Measurements from ENCODE around the gene TRIM2. TPM values are rescaled to one million over a fixed set of nuclear protein-coding genes. Genes with fewer than 3 reads are reported as not detected.

Gene TRIM2

Small RNA genes within 50 kb of the gene (small RNA-seq; reads per million reads assigned to genes)
- gene RF00019 (ENCODE audit: insufficient read depth): not detected
- gene RN7SL419P (ENCODE audit: insufficient read depth): not detected
- gene RNU6-1196P (ENCODE audit: insufficient read depth): not detected
